OCI-LY7 (cell line): ENCODE measurements around the gene CD47. TPM values are rescaled to one million over a fixed set of nuclear protein-coding genes. Genes with fewer than 3 reads are reported as not detected.

Experiments used
- BruUV-seq: library from RNA; stranded (reverse); fragments of 400-500 nt; replicated peaks from 2 replicates; lab custom pipeline; 2021; lab: Mats Ljungman, UMichigan
- CTCF ChIA-PET: fragments of 300-600 bp; sonication (Branson Sonifier 250); formaldehyde crosslinking; loops from one replicate; lab custom pipeline; 2022; ENCODE audit warnings: antibody characterized with exemption; ENCODE audit not compliant: unreplicated experiment; lab: Charles Lee
- POLR2A ChIA-PET: fragments of 300-600 bp; sonication (Branson Sonifier 250); formaldehyde crosslinking; loops from one replicate; lab custom pipeline; 2022; ENCODE audit warnings: antibody characterized with exemption; lab: Charles Lee
- DNase-seq: peaks from one replicate; pipeline ENCODE4 v3.0.0-alpha.2; 2015; ENCODE audit warnings: low spot score
- H2AFZ ChIP-seq: fragments of 200-600 bp; sonication (generic), shearing (Covaris generic); 2 replicates; pipeline ENCODE4 v1.6.1; 2014; ENCODE audit warnings: mild to moderate bottlenecking, antibody characterized with exemption, low read length, moderate library complexity
- H3K27ac ChIP-seq: fragments of 200-600 bp; sonication (generic); 2 replicates; pipeline ENCODE4 v1.5.1; 2014; ENCODE audit warnings: mixed run types, low read depth, mild to moderate bottlenecking, moderate library complexity, low read length, inconsistent platforms; ENCODE audit not compliant: poor library complexity, severe bottlenecking
- H3K36me3 ChIP-seq: fragments of 200-600 bp; sonication (generic); 2 replicates; pipeline ENCODE4 v1.6.1; 2014; ENCODE audit warnings: mild to moderate bottlenecking, antibody characterized with exemption, low read length, moderate library complexity, mixed read lengths; ENCODE audit not compliant: insufficient read depth
- H3K4me1 ChIP-seq: fragments of 200-600 bp; sonication (generic); 2 replicates; pipeline ENCODE4 v1.5.1; 2014; ENCODE audit warnings: mild to moderate bottlenecking, low read length; ENCODE audit not compliant: insufficient read depth, poor library complexity, severe bottlenecking
- H3K4me2 ChIP-seq: fragments of 200-600 bp; sonication (generic); 2 replicates; pipeline ENCODE4 v1.6.1; 2014; ENCODE audit warnings: mild to moderate bottlenecking, low read length
- H3K4me3 ChIP-seq: fragments of 200-600 bp; sonication (generic); 2 replicates; pipeline ENCODE4 v1.5.1; 2014; ENCODE audit warnings: mild to moderate bottlenecking, low read depth, low read length; ENCODE audit not compliant: poor library complexity, severe bottlenecking
- H3K79me2 ChIP-seq: fragments of 200-600 bp; sonication (generic); 2 replicates; pipeline ENCODE4 v1.6.1; 2016; ENCODE audit warnings: low read depth, mild to moderate bottlenecking, low read length, moderate library complexity, mixed read lengths; ENCODE audit not compliant: insufficient read depth
- H3K9me2 ChIP-seq: fragments of 200-600 bp; sonication (generic); 2 replicates; pipeline ENCODE4 v1.6.1; 2016; ENCODE audit warnings: mild to moderate bottlenecking, low read length, mixed read lengths; ENCODE audit not compliant: insufficient read depth
- H3K9me3 ChIP-seq: fragments of 200-600 bp; sonication (generic); 2 replicates; pipeline ENCODE4 v1.6.1; 2014; ENCODE audit warnings: mild to moderate bottlenecking, mixed run types, low read length, mixed read lengths
- H4K20me1 ChIP-seq: fragments of 200-600 bp; sonication (generic); 2 replicates; pipeline ENCODE4 v1.6.1; 2014; ENCODE audit warnings: mild to moderate bottlenecking, antibody characterized with exemption, low read length, moderate library complexity, mixed read lengths; ENCODE audit not compliant: insufficient read depth
- CTCF ChIP-seq: fragments of 200-600 bp; sonication (generic); conservative IDR thresholded peaks from 2 replicates; pipeline ENCODE4 v1.5.1; 2014; ENCODE audit warnings: mild to moderate bottlenecking, antibody characterized with exemption, low read length, moderate library complexity, mixed read lengths
- EZH2phosphoT487 ChIP-seq: fragments of 200-600 bp; sonication (generic); IDR thresholded peaks from 2 replicates; pipeline ENCODE4 v1.6.1; 2018; ENCODE audit warnings: low read depth, borderline replicate concordance, mild to moderate bottlenecking, mixed run types, antibody characterized with exemption, low read length, moderate library complexity, mixed read lengths
- intact Hi-C: fragments of 100-400 bp; cut with micrococcal nuclease; formaldehyde crosslinking; loops from one replicate; pipeline ENCODE4 v1.10.0; 2022; ENCODE audit not compliant: unreplicated experiment
- total RNA-seq, 2 experiments: library from RNA; depleted of rRNA in 1 of 2; stranded (reverse); fragments of >200 nt in 1 of 2; shearing (Covaris generic) in 1 of 2; gene quantifications; 2 replicates each; pipeline ENCODE4 v1.2.3, GENCODE V29; 2014 to 2022

Gene CD47
- total RNA-seq, 2 experiments from 2014 or later, result 43.9 to 50.0 TPM

GRCh38 chr3:108013141-108014055 lies 77.4 kb downstream of the CD47 start:
- H3K4me1 ChIP-seq, result no peaks in the 10 kb centered on the region

GRCh38 chr3:108012304-108012703 lies 78.5 kb downstream of the CD47 start:
- CTCF ChIA-PET, result no interaction called here

More at GRCh38 chr3:108013141-108014055, 77.4 kb downstream of the CD47 start:
- H3K9me3 ChIP-seq, result no peaks in the 10 kb centered on the region
- H3K9me2 ChIP-seq, result no peaks in the 10 kb centered on the region
- H3K4me3 ChIP-seq, result no peak overlapping the region
- H2AFZ ChIP-seq, result no peak overlapping the region
- ChIA-PET CTCF (no interaction called here), POLR2A (interaction anchor here (0.5 to 0.6 kb wide), 2 partner anchors 76 to 660 kb away, joined by 3 to 4 read pairs; no protein-coding TSS in a partner anchor)
- TF ChIP-seq CTCF (no peak), EZH2phosphoT487 (no peak)
- H3K27ac ChIP-seq, result no peak overlapping the region
- no TSS peak for BruUV-seq
- intact Hi-C loops, result no loop called here
- no peaks in the 10 kb centered on the region for H3K79me2 ChIP-seq
- no peaks in the 10 kb centered on the region for H4K20me1 ChIP-seq
- H3K4me2 ChIP-seq, result no peak overlapping the region
- no peak for DNase-seq
- H3K36me3 ChIP-seq, result no peaks in the 10 kb centered on the region

More at GRCh38 chr3:108012304-108012703, 78.5 kb downstream of the CD47 start:
- no peak for TF ChIP-seq CTCF
- TF ChIP-seq EZH2phosphoT487, result no peak
- no peaks in the 10 kb centered on the region for H3K9me2 ChIP-seq
- no peaks in the 10 kb centered on the region for H3K9me3 ChIP-seq
- H3K4me3 ChIP-seq, result no peak overlapping the region
- no peak for DNase-seq
- no peaks in the 10 kb centered on the region for H3K36me3 ChIP-seq
- POLR2A ChIA-PET, result no interaction called here
- no peak overlapping the region for H3K4me2 ChIP-seq
- H3K27ac ChIP-seq, result no peak overlapping the region
- H3K79me2 ChIP-seq, result no peaks in the 10 kb centered on the region
- H2AFZ ChIP-seq, result no peak overlapping the region
- no TSS peak for BruUV-seq
- intact Hi-C loops, result no loop called here
- H3K4me1 ChIP-seq, result no peaks in the 10 kb centered on the region
- H4K20me1 ChIP-seq, result no peaks in the 10 kb centered on the region
